IPS-18c (cell line): ENCODE measurements around the gene APOBEC2.
"Not testable (repeated sequence)": the region's sequence is repeated elsewhere in the genome, so short reads cannot be mapped to it uniquely, and the experiment has no call there.

ENCODE experiments used
- H3K4me3 ChIP-seq: 2 replicates; pipeline ENCODE4 v1.7.0; 2013; ENCODE audit warnings: low read depth, mild to moderate bottlenecking, low read length, moderate library complexity; ENCODE audit not compliant: insufficient read depth
- H3K9me3 ChIP-seq: one replicate; pipeline ENCODE4 v1.6.1; 2013; ENCODE audit warnings: mild to moderate bottlenecking, low read length, moderate library complexity; ENCODE audit not compliant: control insufficient read depth, insufficient read depth

The APOBEC2 gene

GRCh38 chr6:41053041-41053440 is at the start of gene APOBEC2:
Gene APOBEC2 (plus strand): TSS chr6:41053202. CDS start chr6:41053348, 146 bp downstream.
- Histone ChIP-seq H3K9me3 (no peaks in the 10 kb centered on the region), H3K4me3 (no peak within 1 kb of the TSS)

GRCh38 chr6:41006217-41006616 is 46.8 kb upstream of the APOBEC2 start:
- H3K9me3 ChIP-seq, H3K4me3 ChIP-seq: not testable (repeated sequence)

GRCh38 chr6:41006980-41007379 is 46.0 kb upstream of the APOBEC2 start:
- not testable (repeated sequence) for H3K4me3 ChIP-seq

GRCh38 chr6:41008011-41008410 is 45.0 kb upstream of the APOBEC2 start:
- H3K4me3 ChIP-seq: no peak overlapping the region
- no peaks in the 10 kb centered on the region for H3K9me3 ChIP-seq

More at GRCh38 chr6:41006980-41007379, 46.0 kb upstream of the APOBEC2 start:
- not testable (repeated sequence) for H3K9me3 ChIP-seq

- no peaks in the 10 kb centered on the region for H3K9me3 ChIP-seq
- no peak overlapping the region for H3K4me3 ChIP-seq
Measured at GRCh38 chr6:41009669-41010068, 43.3 kb upstream of the APOBEC2 start.

GRCh38 chr6:41011673-41012072 is 41.3 kb upstream of the APOBEC2 start:
- no peak overlapping the region for H3K4me3 ChIP-seq
- no peaks in the 10 kb centered on the region for H3K9me3 ChIP-seq

GRCh38 chr6:41013466-41014153 is 39.4 kb upstream of the APOBEC2 start:
- no peaks in the 10 kb centered on the region for H3K9me3 ChIP-seq
- no peak overlapping the region for H3K4me3 ChIP-seq

- H3K9me3 ChIP-seq: no peaks in the 10 kb centered on the region
- no peak overlapping the region for H3K4me3 ChIP-seq
Measured at GRCh38 chr6:41014780-41015179, 38.2 kb upstream of the APOBEC2 start.

GRCh38 chr6:41015860-41016259 is 37.1 kb upstream of the APOBEC2 start:
- not testable (repeated sequence) for H3K4me3 ChIP-seq, H3K9me3 ChIP-seq

- Histone ChIP-seq H3K9me3 (no peaks in the 10 kb centered on the region), H3K4me3 (no peak overlapping the region)
Measured at GRCh38 chr6:41017663-41018062, 35.3 kb upstream of the APOBEC2 start.

GRCh38 chr6:41021832-41022231 is 31.2 kb upstream of the APOBEC2 start:
- no peaks in the 10 kb centered on the region for H3K9me3 ChIP-seq
- H3K4me3 ChIP-seq: no peak overlapping the region

- H3K9me3 ChIP-seq: no peaks in the 10 kb centered on the region
- H3K4me3 ChIP-seq: no peak overlapping the region
Measured at GRCh38 chr6:41022294-41022693, 30.7 kb upstream of the APOBEC2 start.

GRCh38 chr6:41023114-41023513 is 29.9 kb upstream of the APOBEC2 start:
- no peaks in the 10 kb centered on the region for H3K9me3 ChIP-seq
- H3K4me3 ChIP-seq: no peak overlapping the region

GRCh38 chr6:41025966-41026530 is 27.0 kb upstream of the APOBEC2 start:
- peaks cover 2% of the 10 kb centered on the region for H3K9me3 ChIP-seq

GRCh38 chr6:41027241-41027640 is 25.8 kb upstream of the APOBEC2 start:
- H3K9me3 ChIP-seq: peaks cover 2% of the 10 kb centered on the region
- H3K4me3 ChIP-seq: peak overlapping the region; percentile 62

More at GRCh38 chr6:41025966-41026530, 27.0 kb upstream of the APOBEC2 start:
- H3K4me3 ChIP-seq: no peak overlapping the region

GRCh38 chr6:41027799-41028560 is 25.0 kb upstream of the APOBEC2 start:
- peak overlapping the region; percentile 62 for H3K4me3 ChIP-seq
- peaks cover 2% of the 10 kb centered on the region for H3K9me3 ChIP-seq

GRCh38 chr6:41028561-41029412 is 24.2 kb upstream of the APOBEC2 start:
- peaks cover 2% of the 10 kb centered on the region for H3K9me3 ChIP-seq
- peak overlapping the region; percentile 62; the same call in 1 of the 2 replicates for H3K4me3 ChIP-seq
